Keratinocyte (primary cell): ENCODE results near the gene PCP4L1. TPM values are rescaled to one million over a fixed set of nuclear protein-coding genes. Genes with fewer than 3 reads are reported as not detected.

Source experiments
- DNase-seq: peaks from one replicate; pipeline ENCODE4 v3.0.0-alpha.2; 2011; ENCODE audit warnings: low read depth, missing footprints, low spot score
- FAIRE-seq: peaks from 2 replicates; lab custom pipeline; 2011; peaks lifted over from hg19 to GRCh38; lab: Jason Lieb, UNC
- H2AFZ ChIP-seq: 2 replicates; pipeline ENCODE4 v1.6.0; 2012; ENCODE audit warnings: low read length, control low read depth, inconsistent platforms; ENCODE audit not compliant: control insufficient read depth
- H3K27ac ChIP-seq: 2 replicates; pipeline ENCODE4 v1.5.1; 2011; ENCODE audit warnings: low read length; ENCODE audit not compliant: control insufficient read depth, insufficient read depth
- H3K27me3 ChIP-seq: 3 replicates; pipeline ENCODE4 v1.6.0; 2011; ENCODE audit warnings: low read length; ENCODE audit not compliant: control insufficient read depth, insufficient read depth; ENCODE audit errors: extremely low read depth
- H3K36me3 ChIP-seq, 2 experiments: 2 replicates in 1 of 2; 3 replicates in 1 of 2; pipeline ENCODE4 v1.5.1; 2011; ENCODE audit warnings: low read length in 2 of 2, mild to moderate bottlenecking in 1 of 2; ENCODE audit not compliant: control insufficient read depth in 2 of 2, insufficient read depth in 2 of 2; ENCODE audit errors: extremely low read depth in 1 of 2
- H3K4me1 ChIP-seq: 3 replicates; pipeline ENCODE4 v1.5.1; 2011; ENCODE audit warnings: low read length; ENCODE audit not compliant: control insufficient read depth, insufficient read depth; ENCODE audit errors: extremely low read depth
- H3K4me2 ChIP-seq: 3 replicates; pipeline ENCODE4 v1.6.0; 2011; ENCODE audit warnings: low read depth, low read length; ENCODE audit not compliant: control insufficient read depth, insufficient read depth; ENCODE audit errors: extremely low read depth
- H3K4me3 ChIP-seq, 3 experiments: fragments of 200-600 bp in 1 of 3; sonication (generic) in 1 of 3; 2 replicates in 2 of 3; 3 replicates in 1 of 3; pipeline ENCODE4 v1.5.1; 2011 to 2016; ENCODE audit warnings: low read length in 3 of 3, mild to moderate bottlenecking in 3 of 3, control low read depth in 2 of 3, inconsistent platforms in 1 of 3, low read depth in 1 of 3, mixed read lengths in 1 of 3, mixed run types in 1 of 3, moderate library complexity in 1 of 3; ENCODE audit not compliant: control insufficient read depth in 2 of 3, insufficient read depth in 2 of 3; ENCODE audit errors: extremely low read depth in 1 of 3
- H3K79me2 ChIP-seq: 2 replicates; pipeline ENCODE4 v1.6.0; 2012; ENCODE audit warnings: low read length; ENCODE audit not compliant: control insufficient read depth, insufficient read depth
- H3K9ac ChIP-seq: 3 replicates; pipeline ENCODE4 v1.6.0; 2011; ENCODE audit warnings: low read length; ENCODE audit not compliant: control insufficient read depth, insufficient read depth; ENCODE audit errors: extremely low read depth
- H3K9me1 ChIP-seq: 3 replicates; pipeline ENCODE4 v1.6.0; 2011; ENCODE audit warnings: low read length; ENCODE audit not compliant: control insufficient read depth, insufficient read depth; ENCODE audit errors: extremely low read depth
- H3K9me3 ChIP-seq: 2 replicates; pipeline ENCODE4 v1.5.1; 2012; ENCODE audit warnings: low read depth, low read length; ENCODE audit not compliant: control insufficient read depth
- H4K20me1 ChIP-seq: 3 replicates; pipeline ENCODE4 v1.6.0; 2011; ENCODE audit warnings: low read length; ENCODE audit not compliant: control insufficient read depth, insufficient read depth; ENCODE audit errors: extremely low read depth
- CTCF ChIP-seq, 3 experiments: IDR thresholded peaks in 1 of 3; conservative IDR thresholded peaks in 1 of 3; optimal IDR thresholded peaks in 1 of 3; 2 replicates in 2 of 3; 3 replicates in 1 of 3; pipeline versions ENCODE3 to v1.5.1; 2011; ENCODE audit warnings: low read length in 3 of 3, mild to moderate bottlenecking in 3 of 3, moderate library complexity in 2 of 3, control low read depth in 1 of 3, inconsistent platforms in 1 of 3; ENCODE audit not compliant: insufficient read depth in 2 of 3; ENCODE audit errors: extremely low read depth in 1 of 3
- EZH2 ChIP-seq: IDR thresholded peaks from one replicate; pipeline ENCODE4 v1.6.1; 2012; ENCODE audit warnings: inconsistent platforms, mild to moderate bottlenecking, low read length, moderate library complexity
- dilution Hi-C: fragments of 300-500 bp; cut with MboI; formaldehyde crosslinking; loops from one replicate; pipeline ENCODE4 v1.7.0; 2020; ENCODE audit warnings: low sequenced_read_pairs; ENCODE audit not compliant: extremely low pct_ligation_motif_present
- polyA plus RNA-seq, 5 experiments: library from polyadenylated mRNA; depleted of rRNA in 3 of 5; stranded (reverse) in 3 of 5; stranded (forward) in 1 of 5; unstranded in 1 of 5; fragments of >200 nt; gene quantifications; 1 replicate in 1 of 5; 2 replicates in 3 of 5; 3 replicates in 1 of 5; pipeline versions ENCODE4 v1.2.1 to v1.2.3, GENCODE V29; 2011 to 2012; ENCODE audit warnings: missing spikeins in 2 of 5, low read depth in 1 of 5, low replicate concordance in 1 of 5

Gene PCP4L1
- polyA plus RNA-seq, 1 donor (not counting 4 experiments of a cell fraction or from before 2014, with no cell fraction given) = 0.04 TPM

DNA sequence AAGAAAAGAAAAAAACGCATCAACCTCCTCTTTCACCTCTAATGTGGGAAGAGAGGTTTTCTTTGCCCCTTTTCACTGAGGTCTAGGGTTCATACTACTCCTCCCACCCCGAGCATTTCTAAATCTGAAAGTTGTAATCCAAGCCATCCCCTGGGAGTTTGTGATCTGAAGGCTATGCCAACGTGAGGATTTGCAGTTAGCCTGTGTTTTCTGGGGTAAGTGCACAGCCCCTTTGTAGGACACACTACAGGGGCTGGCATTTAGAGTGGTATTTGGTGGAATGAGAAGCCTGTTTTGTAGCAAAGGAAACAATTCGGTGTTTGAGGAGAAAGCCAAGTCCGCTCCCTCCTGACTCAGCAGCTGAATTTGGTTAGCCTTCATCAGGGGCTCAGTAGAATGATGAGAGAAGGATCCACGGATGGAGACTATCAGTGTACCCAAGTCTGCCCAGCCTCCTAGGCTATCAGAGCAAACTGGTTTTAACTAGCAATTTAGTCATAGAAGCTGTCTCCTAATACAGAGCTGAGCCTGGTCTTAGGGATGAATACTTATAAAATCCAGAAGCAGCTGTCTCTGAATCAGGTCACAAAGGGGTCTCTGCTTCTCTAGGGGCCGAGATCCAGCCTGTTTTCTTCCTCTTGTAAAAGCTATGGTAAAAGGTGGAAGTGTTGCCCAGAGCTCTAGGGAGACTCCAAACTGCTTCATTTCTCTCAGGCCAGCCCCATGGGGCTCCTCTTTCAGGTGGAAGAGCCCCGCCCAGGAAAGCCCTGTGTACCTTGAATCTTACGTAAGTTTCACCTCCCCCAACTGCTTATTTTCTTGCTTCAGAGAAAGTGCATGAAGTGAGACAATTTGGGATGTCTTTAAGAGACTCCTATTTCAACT is 2.1 kb downstream of the PCP4L1 start:
- Histone ChIP-seq H3K79me2 (no peaks in the 10 kb centered on the region), H3K4me2 (peak overlapping the region; percentile 1), H3K36me3 (no peaks in the 10 kb centered on the region), H4K20me1 (no peaks in the 10 kb centered on the region), H3K9me1 (no peaks in the 10 kb centered on the region), H3K27me3 (peaks cover 31% of the 10 kb centered on the region), H3K9me3 (no peaks in the 10 kb centered on the region), H3K27ac (no peak overlapping the region), H3K9ac (no peak overlapping the region), H3K4me3 (no peak overlapping the region), H3K4me1 (peaks cover 12% of the 10 kb centered on the region), H2AFZ (no peak overlapping the region)
- no peak for DNase-seq
- dilution Hi-C loops = no loop called here
- FAIRE-seq = no peak
- no peak for TF ChIP-seq CTCF (optimal IDR thresholded peaks at IDR 0.05 in 1 of 3, IDR thresholded peaks at IDR 0.05 in 1 of 3, conservative IDR thresholded peaks at IDR 0.05 in 1 of 3; ENCODE audit: extremely low read depth in 1 of 3, insufficient read depth in 2 of 3, low read length in 3 of 3)
- peak; percentile 10 for TF ChIP-seq EZH2

DNA sequence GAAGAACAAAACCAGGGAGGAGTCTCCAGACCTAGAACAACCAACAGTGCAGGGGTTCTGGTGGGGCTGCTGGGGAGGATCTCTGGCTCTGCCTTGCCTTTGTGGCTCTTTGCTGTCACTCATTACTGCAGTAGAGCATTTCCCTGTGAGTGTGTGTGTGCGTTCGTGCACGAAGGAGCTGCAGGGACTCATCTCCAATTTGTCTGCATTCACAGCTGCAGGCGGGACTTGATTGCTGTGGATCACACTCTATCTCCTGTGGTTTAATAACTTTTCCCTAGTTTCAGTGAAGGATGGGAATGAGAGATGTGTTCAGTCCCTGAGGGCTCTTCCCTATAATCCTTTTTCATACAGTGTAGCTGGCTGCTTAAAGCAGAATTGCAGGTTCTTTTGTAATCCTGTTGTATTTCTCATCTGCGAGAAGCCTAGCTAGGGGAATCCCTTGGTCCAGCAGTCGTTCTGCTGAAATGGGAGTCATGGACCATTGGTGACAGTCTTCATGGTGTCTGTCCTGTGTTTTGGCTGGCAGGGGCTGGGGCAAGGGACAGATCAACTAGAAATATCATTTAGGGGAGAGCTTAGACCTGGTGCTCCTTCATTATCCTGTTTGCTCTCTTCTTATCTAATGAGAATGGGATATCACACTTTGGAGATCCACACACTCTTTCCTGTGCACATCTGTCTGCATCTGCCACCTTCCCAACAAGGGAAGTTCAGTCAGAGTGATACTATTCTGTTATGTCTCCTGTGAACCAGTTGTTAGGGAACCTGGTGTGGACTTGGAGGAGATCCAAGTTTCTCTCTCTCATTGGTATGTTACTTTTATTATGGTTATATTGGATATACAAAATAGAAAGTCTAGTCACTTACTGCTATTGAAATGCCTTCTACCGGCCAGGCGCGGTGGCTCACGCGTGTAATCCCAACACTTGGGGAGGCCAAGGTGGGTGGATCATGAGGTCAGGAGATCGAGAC is 3.0 kb downstream of the PCP4L1 start:
- Histone ChIP-seq H3K4me1 (peaks cover 12% of the 10 kb centered on the region), H3K4me3 (no peak overlapping the region), H3K4me2 (peak overlapping the region; percentile 1)

More for the DNA sequence above, 3.0 kb downstream of the PCP4L1 start:
- Histone ChIP-seq H3K9ac (no peak overlapping the region), H2AFZ (no peak overlapping the region), H3K27me3 (peaks cover 31% of the 10 kb centered on the region), H3K9me3 (no peaks in the 10 kb centered on the region), H3K36me3 (no peaks in the 10 kb centered on the region), H3K79me2 (no peaks in the 10 kb centered on the region), H3K9me1 (no peaks in the 10 kb centered on the region), H4K20me1 (no peaks in the 10 kb centered on the region), H3K27ac (no peak overlapping the region)
- TF ChIP-seq CTCF (optimal IDR thresholded peaks at IDR 0.05 in 1 of 3, IDR thresholded peaks at IDR 0.05 in 1 of 3, conservative IDR thresholded peaks at IDR 0.05 in 1 of 3; ENCODE audit: extremely low read depth in 1 of 3, insufficient read depth in 2 of 3, low read length in 3 of 3) (no peak), EZH2 (no peak)
- no peak for DNase-seq
- FAIRE-seq = no peak
- dilution Hi-C loops = no loop called here
